GM18498 (cell line): ENCODE results near the gene PSD.
A peak's percentile ranks its signal among the peaks of the same experiment; 100 is the strongest.
"Not testable (repeated sequence)": the region's sequence is repeated elsewhere in the genome, so short reads cannot be mapped to it uniquely, and the experiment has no call there.

Experiments used
- ATAC-seq: cut with Tn5 transposase; IDR thresholded peaks from one replicate; pipeline ENCODE4 v1.9.1; 2021; ENCODE audit warnings: mild to moderate bottlenecking, moderate library complexity; ENCODE audit not compliant: unreplicated experiment

PSD gene

DNA sequence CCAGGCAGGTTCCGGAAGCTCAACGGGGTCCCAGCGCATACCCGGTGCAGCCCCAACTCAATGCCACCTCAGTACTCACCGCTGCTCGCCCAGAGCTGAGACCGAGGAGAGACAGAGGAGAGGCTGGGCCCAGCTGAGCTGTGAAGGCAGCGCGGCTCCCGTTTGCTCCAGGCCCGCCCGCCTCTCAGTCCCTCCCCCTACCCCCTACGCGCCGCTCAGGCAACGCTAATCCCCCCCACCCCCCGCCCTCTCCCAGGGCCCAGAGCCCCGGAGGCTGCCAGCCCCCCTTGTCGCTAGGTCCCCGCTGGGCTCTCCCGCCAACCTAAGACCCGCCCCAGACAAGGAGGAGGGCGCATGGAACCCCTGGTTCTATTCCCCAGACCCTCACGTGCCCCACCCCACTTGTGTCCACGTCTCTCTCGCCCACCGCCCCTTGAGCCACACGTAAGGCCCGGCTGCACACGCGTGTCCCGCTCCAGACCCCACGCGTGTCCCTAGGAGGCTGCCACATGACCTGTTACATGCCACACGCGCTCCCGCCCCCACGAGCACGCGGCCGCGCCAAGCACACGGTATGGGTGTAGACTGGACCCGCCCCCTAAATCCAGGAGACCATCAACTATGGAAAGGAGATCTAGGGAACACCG, at the start of gene PSD:
TSS of gene PSD (minus strand) at position 164 of the 647 bp plus-strand sequence. CDS start 1,747 bp downstream, outside the sequence.
- no peak for ATAC-seq

DNA sequence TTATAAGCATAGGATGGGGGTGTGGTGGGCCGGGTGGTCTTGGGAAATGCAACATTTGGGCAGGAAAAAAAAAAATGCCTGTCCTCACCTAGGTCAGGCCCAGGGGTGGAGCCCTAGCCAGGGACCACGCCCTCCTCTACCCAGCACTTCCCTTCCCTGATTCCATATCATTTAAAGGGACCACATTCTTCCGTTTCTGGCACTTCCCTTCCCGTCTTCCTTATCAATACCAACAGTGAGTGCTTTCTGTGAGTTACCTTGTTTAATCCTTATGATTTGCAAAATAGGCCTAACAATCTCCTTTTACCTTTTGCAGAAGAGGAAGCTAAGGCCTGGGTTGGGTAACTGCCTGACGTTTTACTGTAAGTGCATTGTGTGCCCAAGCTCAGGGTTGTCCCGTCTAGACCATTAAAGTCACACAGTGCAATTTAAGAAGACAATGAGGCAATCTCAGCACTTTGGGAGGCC, 49.4 kb upstream of the PSD start:
- no peak for ATAC-seq

DNA sequence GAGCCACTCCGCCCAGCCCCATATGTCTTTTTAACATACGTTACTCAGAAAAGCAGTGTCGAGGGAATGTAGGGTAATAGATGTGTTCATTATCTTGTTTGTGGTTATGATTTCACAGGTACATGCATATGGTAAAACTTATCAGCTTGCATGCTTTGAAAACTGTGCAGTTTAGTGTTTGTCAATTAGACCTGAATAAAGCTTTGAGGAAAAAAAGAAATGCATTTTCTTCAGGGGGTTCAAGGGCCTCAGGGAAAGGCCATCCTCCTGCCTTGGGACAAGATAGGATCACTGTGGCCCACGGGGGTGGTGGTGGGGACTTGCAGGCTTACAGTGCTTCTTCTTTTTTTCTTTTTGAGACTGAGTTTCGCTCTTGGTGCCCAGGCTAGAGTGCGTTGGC, 48.7 kb upstream of the PSD start:
- ATAC-seq, result no peak

DNA sequence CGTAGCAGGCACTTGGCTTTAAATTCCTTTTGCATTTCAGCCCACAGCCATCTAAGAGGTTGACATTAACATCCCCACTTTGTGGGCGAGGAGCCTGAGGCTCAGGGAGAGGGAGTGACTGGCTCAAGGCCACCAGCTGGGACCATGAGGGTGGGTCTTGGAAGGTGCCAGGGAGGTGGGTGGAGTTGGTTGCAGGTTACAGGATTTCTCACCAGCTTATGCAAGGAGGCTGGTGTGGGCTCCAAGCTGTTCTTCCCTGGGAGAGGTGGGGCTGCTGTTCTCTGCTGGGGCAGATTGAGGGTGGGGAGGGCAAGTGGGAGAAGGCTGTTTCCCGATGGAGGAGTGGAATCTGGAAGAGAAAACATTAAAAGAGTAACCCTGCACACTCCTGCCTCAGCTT, 46.9 kb upstream of the PSD start:
- no peak for ATAC-seq

DNA sequence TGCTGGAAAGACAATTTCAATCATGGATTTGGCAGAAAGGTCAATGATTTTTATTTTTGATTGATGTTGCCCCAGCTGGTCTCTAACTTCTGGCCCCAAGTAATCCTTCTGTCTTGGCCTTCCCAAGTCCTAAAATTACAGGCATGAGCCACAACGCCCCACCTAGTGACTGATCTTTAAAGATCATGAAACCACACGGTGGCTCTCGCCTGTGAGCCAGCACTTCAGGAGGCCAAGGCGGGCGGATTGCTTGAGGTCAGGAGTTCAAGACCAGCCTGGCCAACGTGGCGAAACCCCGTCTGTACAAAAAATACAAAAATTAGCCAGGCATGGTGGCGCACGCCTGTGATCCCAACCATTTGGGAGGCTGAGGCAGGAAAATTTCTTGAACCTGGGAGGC, 45.4 kb upstream of the PSD start:
- no peak for ATAC-seq

DNA sequence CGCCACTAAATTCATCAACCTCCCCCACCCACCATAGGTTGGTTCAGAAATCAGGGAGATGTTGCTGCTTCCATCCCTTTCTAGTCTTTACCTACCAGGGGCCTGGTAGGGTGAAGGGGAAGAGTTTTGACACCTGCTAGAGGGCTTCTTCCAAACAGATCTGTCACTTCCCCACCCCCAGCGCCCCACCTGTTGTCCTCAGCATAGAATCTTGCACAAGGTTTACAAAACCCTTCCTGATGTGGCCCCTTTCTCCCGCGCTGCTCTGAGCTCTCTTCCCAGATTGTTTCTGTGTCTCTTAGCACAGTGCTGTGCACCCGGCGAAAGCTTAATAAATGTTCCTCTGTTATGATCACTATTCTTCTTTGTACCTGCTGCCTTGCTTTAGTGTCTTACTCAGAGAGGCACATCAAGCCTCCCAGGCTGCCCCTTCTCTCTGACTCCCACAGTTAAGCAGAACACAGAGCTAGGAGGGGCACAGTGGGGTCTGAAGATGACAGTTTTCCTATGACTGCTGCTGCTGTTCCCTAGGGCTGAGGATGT, 44.0 kb upstream of the PSD start:
- ATAC-seq, result no peak

DNA sequence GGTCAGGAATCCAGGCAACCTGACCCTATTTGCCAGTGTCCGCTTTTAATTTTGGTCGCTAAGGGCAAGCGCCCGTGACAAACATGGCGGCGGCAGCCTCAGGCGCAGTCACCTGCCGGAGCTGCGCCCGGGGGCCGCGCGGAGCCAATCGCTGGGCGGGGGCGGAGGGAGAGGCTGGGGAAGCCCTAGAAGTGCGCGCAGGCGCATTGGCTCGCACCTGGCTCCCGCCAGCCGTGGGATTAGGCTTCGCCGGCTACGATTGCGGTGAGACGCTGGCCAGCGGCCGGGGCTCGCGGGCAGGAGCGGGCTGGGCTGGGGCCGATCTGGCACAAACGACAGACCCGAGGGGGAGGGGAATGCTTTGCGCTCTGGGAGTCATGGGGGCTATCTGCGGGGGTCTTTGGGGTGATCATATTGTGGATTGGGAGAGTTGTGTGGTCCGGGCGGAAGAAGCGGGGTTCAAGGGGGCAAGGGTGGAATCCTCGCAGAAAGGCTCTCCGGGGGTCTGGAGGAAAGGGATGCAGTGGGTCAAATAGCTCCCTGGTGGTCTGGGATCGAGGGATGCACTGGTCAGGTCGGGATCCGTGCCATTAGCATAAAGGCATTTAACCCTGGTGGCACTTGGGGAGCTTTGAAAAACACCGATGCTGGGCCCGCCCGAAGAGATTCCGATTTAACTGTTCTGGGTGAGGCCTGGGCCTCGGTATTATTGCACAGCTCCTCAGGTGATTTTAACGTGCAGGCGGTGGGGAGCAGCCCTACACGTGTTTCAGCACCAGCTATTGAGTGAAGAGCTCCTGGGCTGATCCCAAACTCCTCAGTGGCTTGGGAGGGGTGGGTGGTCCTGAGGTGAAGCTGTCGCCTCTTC, 42.8 kb upstream of the PSD start:
- peak; percentile 92 for ATAC-seq

DNA sequence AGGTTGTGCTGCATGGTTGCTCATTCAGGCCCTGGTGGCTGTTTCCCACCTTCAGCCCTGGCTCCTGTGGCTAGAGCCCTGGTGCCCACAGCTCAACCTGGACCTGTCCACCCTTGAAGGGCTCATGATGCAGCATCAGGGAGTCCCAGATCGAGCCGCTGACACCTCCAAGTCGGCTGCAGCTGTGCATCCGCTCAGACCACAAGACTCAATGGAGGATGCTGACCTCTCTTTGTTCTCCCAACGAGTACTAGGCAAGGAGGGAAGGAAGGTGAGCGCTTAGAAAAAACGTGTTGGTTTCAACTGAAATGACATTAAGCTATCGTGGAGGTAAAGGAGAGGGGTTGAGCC, 42.2 kb upstream of the PSD start:
- ATAC-seq, result peak; percentile 27

DNA sequence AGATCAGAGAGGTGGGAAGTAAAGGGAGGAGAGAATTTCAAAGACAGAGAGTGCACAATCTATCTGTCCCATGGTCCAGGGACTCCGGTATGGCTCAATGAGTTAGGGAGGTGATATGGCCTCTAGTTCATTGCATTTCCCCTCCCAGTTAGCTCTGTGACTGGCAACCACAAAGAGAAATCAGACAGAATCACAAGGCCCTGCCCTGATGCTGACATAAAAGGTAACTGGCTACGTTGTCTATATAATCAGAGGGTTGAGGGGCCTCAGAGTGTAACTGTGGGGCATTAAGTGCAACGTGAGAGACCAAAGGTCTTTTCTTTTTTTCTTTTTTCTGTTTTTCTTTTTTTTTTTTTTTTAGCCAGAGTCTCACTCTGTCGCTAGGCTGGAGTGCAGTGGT, 40.1 kb upstream of the PSD start:
- ATAC-seq, result no peak

DNA sequence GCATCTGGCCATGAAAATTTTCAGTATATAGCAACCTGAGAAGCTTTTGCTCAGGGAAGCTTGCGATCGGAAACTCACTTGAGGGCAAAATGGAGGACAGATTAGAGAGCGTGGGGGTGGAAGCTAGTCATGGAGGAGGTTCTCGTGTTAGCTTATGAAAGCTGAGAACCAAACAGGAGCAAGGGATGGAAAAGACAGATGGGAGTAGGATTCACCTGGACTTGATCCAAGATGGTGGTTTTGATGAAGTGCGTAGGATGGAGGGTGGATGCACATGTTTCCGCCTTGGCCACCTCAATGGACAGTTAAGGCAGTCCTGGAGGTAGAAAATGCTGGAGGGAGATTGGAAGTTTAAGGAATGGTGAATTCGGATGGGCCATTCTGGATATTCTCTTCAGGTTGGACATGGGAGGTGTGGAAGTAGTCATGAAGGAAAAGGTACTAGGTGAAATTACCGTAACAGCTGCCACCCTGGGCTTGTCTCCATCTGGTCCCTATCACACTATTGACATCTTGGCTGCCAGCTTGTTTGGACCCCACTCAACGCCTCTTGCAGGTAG, 39.1 kb upstream of the PSD start:
- no peak for ATAC-seq

DNA sequence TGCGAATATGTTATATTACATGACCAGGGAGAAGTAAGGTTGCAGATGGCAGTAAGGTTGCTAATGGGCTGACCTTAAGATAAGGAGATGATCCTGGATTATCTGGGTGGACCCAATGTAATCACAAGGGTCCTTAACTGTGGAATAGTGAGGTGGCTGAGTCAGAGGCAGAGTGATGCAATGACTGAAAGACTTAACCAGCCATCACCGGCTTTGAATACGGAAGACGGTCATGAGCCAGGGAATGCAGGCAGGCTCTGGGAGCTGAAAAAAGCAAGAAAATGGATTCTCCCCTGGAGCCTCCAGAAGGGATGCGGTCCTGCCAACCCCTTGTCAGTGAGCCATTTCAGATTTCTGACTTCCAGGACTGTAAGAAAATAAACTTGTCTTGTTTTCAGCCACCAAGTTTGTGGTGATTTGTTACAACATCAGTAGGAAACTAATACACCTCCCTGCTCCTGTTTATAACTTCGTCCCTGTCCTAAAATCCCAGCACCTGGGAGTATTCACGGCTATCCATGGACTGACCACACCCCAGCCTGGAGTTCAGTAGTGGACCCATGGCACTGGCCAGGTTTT, 37.4 kb upstream of the PSD start:
- no peak for ATAC-seq

DNA sequence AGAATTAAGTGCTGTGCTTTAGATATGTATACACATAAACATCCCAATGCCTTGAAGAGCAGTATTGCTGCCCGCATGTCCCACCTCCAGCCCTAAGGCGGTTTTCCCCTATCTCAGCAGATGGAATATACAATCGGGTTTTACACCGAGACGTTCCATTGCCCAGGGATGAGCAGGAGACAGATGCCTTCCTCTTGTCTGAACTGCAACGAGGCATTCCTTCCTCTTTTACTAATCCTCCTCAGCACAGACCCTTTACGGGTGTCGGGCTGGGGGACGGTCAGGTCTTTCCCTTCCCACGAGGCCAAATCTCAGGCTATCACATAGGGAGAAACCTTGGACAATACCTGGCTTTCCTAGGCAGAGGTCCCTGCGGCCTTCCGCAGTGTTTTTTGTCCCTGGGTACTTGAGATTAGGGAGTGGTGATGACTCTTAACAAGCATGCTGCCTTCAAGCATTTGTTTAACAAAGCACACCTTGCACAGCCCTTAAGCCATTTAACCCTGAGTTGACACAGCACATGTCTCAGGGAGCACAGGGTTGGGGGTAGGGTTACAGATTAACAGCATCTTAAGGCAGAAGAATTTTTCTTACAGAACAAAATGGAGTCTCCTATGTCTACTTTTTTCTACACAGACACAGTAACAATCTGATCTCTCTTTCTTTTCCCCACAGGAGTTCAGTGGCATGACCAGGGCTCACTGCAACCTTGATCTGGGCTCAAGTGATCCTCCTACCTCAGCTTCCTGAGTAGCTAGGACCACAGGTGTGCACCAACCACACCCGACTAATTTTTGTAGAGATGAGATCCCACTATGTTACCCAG, 36.3 kb upstream of the PSD start:
- ATAC-seq, result not testable (repeated sequence)

DNA sequence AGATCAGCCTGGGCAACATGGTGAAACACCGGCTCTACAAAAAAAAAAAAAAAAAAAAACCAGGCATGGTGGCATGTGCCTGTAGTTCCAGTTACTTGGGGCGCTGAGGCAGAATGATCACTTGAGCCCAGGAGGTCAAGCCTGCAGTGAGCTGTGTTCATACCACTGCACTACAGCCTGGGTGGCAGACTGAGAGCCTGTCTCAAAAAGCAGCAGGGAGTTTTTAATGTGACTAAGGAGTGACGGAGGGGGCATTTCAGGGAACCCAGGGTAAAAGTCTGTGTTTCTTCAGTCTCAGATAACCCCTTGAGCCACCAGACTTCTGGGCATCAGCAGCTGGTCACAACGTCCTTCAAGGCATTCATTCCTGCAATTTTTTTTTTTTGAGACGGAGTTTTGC, 34.9 kb upstream of the PSD start:
- no peak for ATAC-seq

DNA sequence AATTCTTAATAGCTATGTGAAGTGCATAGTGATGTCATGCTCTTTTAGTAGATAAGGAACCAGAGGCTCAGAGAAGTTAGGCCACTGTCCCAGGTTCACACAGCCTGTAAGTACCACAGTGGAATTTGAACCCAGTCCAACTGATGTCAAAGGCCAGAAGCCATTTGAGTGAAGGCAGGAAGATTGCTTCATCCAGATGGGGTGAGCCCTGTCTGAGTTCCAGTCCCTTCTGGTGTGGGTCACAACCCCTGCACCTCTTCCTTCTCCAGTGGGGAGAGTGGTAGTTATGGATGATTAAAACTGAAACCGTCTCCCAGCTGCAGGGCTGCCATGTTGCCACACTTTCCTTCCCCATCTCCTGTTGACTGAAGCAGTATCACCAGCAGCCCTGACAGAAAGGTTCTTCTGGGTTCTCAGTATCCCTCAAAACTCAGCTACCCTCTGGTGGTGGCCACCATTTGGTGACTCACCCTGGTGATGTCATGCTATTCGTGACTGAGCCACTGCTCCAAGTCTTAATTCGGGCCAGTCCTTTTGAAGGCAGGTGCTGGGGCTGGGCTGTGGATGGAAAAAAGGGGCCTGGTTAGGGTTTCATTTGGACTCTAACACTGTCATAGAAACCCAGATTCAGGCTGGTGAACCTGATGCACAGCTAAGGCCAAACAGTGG, 34.2 kb upstream of the PSD start:
- no peak for ATAC-seq

DNA sequence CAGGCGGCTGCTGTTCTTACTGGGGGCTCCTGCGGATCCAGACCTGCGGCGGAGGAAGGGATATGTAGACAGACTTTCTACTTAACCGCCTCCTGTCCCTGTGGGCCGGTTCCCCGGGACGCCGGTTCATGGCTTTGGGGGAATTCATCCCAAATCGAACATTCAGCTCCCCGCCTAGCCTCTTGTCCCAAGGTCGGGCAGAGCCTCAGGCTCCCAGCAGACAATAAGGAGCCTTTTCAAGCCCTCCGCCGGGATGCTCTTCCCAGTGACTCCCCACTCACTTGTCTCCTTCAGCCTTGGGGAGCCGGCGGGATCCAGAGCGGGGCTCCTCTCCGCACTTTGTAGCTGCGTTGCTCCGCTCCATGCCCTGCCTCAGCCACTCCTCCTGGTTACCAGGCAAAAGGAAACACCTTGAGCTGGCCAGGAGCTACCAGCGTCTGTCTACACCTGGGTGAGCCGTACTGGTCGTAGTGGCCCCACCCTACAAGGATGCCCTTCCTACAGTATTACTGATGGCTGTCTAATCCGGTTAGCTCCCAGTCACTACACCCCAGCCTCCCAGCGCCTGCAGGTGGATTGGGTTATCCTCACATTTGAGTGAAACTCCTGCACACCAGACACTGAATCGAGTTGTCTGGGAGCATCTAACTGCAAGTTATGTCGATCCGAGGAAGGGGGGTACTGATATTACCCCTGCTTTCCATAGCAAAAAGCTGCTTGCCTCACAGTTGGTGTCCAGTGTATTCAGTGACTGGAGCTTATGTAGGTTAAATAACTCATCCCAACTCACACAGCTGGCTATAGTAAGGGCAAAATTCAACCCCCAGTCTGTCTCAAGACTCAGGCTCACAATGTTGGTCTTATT, 32.8 kb upstream of the PSD start, which contains the start of gene C10orf95:
TSS of gene C10orf95 (minus strand) at position 439 of the 865 bp plus-strand sequence. CDS start 450 bp downstream, outside the sequence.
- ATAC-seq, result no peak

DNA sequence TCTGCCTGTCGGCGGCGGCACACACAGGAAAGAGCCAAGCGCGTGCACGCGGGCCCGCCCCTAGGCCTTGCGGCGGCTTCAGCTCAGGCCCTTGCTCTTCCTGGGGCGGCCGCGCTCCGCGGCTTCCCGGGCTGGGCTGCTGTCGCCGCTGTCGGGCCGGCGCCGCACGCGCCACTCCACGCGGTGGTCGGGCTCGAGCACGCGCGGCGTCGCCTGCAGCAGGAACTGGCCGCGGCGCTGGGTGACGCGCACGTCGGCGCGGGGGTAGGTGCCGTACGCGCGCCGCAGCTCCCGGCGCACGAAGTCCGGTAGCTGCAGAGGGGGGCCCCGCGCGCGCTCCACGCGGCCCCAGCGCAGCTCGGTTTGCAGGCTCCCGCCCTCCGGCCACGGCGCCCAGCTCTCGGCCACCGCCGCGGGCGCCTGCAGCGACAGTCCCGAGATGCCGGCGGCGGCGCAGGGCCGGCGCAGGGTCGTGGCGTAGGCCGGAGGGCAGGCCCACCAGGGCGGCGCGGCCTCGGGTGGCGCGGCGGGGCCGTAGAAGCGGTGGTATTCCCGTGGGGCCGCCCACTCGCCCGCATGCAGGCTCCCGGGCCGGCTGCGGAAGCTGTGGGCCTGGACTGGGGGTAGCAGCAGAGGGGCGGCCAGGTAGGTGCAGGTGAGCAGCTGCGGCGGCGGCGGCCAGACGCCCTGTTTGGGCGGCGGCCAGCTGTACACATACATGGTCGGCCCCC, 32.0 kb upstream of the PSD start:
- ATAC-seq, result peak; percentile 81

DNA sequence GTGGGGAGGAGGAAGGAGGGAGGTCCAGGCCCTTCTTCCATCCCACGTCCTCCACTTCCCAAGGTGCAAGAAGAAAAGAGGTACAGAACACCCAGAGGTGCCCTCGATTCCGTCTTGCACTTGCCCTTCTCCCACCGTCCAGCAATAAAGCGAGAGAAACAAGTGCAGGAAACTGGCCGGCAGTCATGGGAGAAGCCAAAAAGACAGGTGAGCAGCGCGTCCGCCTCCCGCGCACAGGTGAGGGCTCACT, 31.5 kb upstream of the PSD start:
- ATAC-seq, result no peak

DNA sequence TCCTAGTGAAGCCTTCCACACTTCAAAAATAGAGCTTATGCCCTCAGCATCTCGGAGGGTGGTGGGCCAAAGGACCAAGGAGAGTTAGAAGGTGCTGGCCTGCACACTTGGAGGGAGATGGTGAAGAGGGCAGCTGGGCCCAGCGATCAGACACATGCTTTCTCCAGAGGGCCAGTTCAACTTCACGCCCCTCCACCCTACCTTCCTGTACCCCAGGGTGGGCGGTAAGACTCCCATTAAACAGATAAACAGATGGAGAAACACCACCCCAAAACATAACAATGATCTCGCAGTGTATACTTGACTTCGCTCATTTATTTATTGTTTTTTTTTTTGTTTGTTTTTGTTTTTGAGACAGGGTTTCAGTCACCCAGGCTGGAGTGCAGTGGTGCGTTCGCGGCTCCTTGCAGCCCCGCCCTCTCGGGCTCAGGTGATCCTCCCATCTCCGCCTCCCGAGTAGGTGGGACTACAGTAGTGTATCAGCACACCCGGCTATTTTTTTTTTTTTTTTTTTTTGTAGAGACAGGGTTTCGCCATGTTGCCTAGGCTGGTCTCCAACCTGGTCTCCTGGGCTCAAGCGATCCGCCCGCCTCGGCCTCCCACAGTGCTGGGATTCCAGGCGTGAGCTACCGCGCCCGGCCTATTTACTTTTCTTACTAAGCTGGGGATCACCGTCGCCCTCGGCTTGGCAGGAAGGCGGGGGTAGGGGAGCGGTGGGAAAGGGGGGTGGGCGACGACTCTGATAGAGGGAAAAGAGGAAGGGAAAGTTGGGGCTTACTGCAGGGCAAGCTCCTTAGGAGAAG, 30.9 kb upstream of the PSD start:
- ATAC-seq, result peak; percentile 53
